Loucy (cell line): ENCODE data around the gene SNRPA1.

ENCODE experiments used
- H2AFZ ChIP-seq: fragments of 200-600 bp; sonication (generic); 2 replicates; pipeline ENCODE4 v1.6.0; 2016; ENCODE audit warnings: antibody characterized with exemption, mild to moderate bottlenecking, low read length, moderate library complexity
- H3F3A ChIP-seq: fragments of 200-600 bp; 2 replicates; pipeline ENCODE4 v1.6.0; 2016; ENCODE audit warnings: antibody characterized with exemption, low read depth, mild to moderate bottlenecking
- H3K27me3 ChIP-seq: fragments of 200-600 bp; sonication (generic); 2 replicates; pipeline ENCODE4 v1.6.1; 2014; ENCODE audit warnings: low read length, mild to moderate bottlenecking; ENCODE audit not compliant: insufficient read depth, poor library complexity, severe bottlenecking
- H3K36me3 ChIP-seq: fragments of 200-600 bp; sonication (generic); 2 replicates; pipeline ENCODE4 v1.6.1; 2016; ENCODE audit warnings: low read length; ENCODE audit not compliant: insufficient read depth
- H3K4me1 ChIP-seq: fragments of 200-600 bp; sonication (generic); 2 replicates; pipeline ENCODE4 v1.5.1; 2014; ENCODE audit warnings: low read length, mild to moderate bottlenecking; ENCODE audit not compliant: insufficient read depth, poor library complexity, severe bottlenecking
- H3K4me2 ChIP-seq: fragments of 200-600 bp; sonication (generic); 2 replicates; pipeline ENCODE4 v1.6.0; 2014; ENCODE audit warnings: antibody characterized with exemption, low read length, low read depth, mild to moderate bottlenecking; ENCODE audit not compliant: poor library complexity, severe bottlenecking
- H3K4me3 ChIP-seq: fragments of 200-600 bp; sonication (generic); 2 replicates; pipeline ENCODE4 v1.5.1; 2014; ENCODE audit warnings: low read length, mild to moderate bottlenecking, mixed read lengths; ENCODE audit not compliant: poor library complexity, severe bottlenecking
- H3K79me2 ChIP-seq: fragments of 200-600 bp; sonication (generic); 2 replicates; pipeline ENCODE4 v1.6.1; 2014; ENCODE audit warnings: low read length; ENCODE audit not compliant: insufficient read depth
- H3K9ac ChIP-seq: fragments of 200-600 bp; sonication (generic); 2 replicates; pipeline ENCODE4 v1.6.0; 2014; ENCODE audit warnings: mild to moderate bottlenecking, low read depth, low read length, moderate library complexity; ENCODE audit not compliant: poor library complexity, severe bottlenecking
- H3K9me2 ChIP-seq: fragments of 200-600 bp; sonication (generic); replicated peaks from 2 replicates; pipeline ENCODE4 v1.6.1; 2016; ENCODE audit warnings: low read depth, low read length, mixed read lengths
- H3K9me3 ChIP-seq: fragments of 200-600 bp; sonication (generic); 2 replicates; pipeline ENCODE4 v1.6.1; 2014; ENCODE audit warnings: mild to moderate bottlenecking, antibody characterized with exemption, low read length, low read depth; ENCODE audit not compliant: insufficient read depth
- H4K20me1 ChIP-seq: fragments of 200-600 bp; sonication (generic); 2 replicates; pipeline ENCODE4 v1.6.0; 2014; ENCODE audit warnings: antibody characterized with exemption, low read length, mild to moderate bottlenecking; ENCODE audit not compliant: insufficient read depth, poor library complexity, severe bottlenecking
- EZH2phosphoT487 ChIP-seq: fragments of 200-600 bp; IDR thresholded peaks from 2 replicates; pipeline ENCODE4 v1.6.1; 2018; ENCODE audit warnings: antibody characterized with exemption, mild to moderate bottlenecking, moderate library complexity, borderline replicate concordance
- TF ChIP-seq, protein P1 (sequence below): fragments of 200-600 bp; sonication (generic); conservative IDR thresholded peaks from 2 replicates; pipeline ENCODE4 v1.5.1; 2014; ENCODE audit warnings: mild to moderate bottlenecking, antibody characterized with exemption, low read length

Gene SNRPA1

DNA sequence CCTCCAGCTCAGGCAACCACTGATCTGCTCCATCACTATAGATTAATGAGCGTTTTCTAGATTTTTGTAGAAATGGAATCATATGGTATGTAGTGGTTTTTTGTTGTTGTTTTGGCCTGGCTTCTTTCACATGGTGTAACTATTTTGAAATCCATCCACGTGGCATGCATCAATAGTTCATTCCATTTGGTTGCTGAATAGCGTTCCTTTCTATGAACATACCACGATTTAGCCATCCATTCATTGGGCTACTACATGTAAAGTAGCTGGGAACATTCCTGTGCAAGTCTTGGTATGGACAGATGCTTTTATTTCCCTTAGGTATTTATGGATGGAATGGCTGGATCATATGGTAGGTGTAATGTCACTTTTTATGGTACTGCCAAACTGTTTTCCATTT lies 32.5 kb downstream of the SNRPA1 start:
- H3K9me3 ChIP-seq, result no peaks in the 10 kb centered on the region
- H3K36me3 ChIP-seq, result no peaks in the 10 kb centered on the region
- no peaks in the 10 kb centered on the region for H3F3A ChIP-seq
- H3K27me3 ChIP-seq, result no peaks in the 10 kb centered on the region
- H4K20me1 ChIP-seq, result no peaks in the 10 kb centered on the region
- H2AFZ ChIP-seq, result no peak overlapping the region
- H3K9ac ChIP-seq, result no peak overlapping the region
- H3K4me2 ChIP-seq, result no peak overlapping the region
- no peaks in the 10 kb centered on the region for H3K9me2 ChIP-seq
- peaks cover 10% of the 10 kb centered on the region for H3K4me1 ChIP-seq
- H3K4me3 ChIP-seq, result no peak overlapping the region
- TF ChIP-seq EZH2phosphoT487, result no peak
- TF ChIP-seq, protein P1, sequence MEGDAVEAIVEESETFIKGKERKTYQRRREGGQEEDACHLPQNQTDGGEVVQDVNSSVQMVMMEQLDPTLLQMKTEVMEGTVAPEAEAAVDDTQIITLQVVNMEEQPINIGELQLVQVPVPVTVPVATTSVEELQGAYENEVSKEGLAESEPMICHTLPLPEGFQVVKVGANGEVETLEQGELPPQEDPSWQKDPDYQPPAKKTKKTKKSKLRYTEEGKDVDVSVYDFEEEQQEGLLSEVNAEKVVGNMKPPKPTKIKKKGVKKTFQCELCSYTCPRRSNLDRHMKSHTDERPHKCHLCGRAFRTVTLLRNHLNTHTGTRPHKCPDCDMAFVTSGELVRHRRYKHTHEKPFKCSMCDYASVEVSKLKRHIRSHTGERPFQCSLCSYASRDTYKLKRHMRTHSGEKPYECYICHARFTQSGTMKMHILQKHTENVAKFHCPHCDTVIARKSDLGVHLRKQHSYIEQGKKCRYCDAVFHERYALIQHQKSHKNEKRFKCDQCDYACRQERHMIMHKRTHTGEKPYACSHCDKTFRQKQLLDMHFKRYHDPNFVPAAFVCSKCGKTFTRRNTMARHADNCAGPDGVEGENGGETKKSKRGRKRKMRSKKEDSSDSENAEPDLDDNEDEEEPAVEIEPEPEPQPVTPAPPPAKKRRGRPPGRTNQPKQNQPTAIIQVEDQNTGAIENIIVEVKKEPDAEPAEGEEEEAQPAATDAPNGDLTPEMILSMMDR, result no peak
- H3K79me2 ChIP-seq, result no peaks in the 10 kb centered on the region

DNA sequence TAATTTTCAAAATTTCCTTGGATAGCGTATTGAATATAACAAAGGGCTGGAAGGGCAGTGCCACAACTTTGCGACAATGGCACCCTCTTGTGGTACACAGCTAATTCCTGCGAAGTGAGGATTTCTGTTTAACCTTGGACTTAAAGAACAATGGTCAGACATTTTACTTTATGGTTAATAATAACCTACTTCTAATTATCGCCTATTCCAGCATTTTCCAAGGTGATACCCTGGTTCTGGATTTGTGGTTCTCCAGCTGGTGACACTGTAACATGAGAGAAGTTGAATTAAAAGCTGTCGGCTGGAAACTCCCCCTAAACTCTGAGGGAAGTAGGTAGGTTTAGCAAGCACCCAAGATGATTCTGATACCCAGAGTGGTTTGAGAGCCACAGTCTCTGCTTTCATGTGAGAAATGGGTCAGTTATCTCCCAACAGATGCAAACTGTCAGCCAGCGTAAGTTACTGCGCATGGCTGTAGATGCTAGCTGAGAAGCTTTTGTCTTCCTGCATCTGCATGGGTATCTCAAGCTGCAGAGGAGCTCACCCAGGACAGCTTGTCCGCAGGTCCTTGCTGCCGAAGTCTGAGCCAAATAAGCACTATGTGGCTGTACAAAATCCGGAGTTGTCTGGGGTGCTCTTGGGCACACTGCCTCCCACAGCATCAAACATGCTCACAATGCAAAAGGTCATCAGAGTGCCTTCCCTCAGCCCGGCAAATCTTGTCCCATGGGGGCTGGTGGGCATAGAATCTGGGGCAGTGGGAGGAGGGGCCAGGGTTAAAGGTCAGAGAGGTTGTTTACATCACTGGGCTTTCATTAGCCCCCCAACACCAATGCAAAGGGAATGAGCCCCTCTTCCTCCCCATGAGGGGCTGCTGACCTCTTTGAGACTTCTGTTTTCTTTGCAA lies 36.6 kb downstream of the SNRPA1 start:
- H4K20me1 ChIP-seq, result no peaks in the 10 kb centered on the region
- H3K4me1 ChIP-seq, result peaks cover 17% of the 10 kb centered on the region
- H3K4me3 ChIP-seq, result no peak overlapping the region
- 0 out of 2 replicates have a peak, but pooled peaks cover 6% of the 10 kb centered on the region for H3F3A ChIP-seq
- no peaks in the 10 kb centered on the region for H3K9me3 ChIP-seq
- peak overlapping the region; percentile 88 for H2AFZ ChIP-seq
- TF ChIP-seq, protein P1, result peak; percentile 98
- no peak for TF ChIP-seq EZH2phosphoT487
- H3K4me2 ChIP-seq, result peak overlapping the region; percentile 11
- H3K27me3 ChIP-seq, result no peaks in the 10 kb centered on the region
- H3K9me2 ChIP-seq, result no peaks in the 10 kb centered on the region
- no peaks in the 10 kb centered on the region for H3K36me3 ChIP-seq
- H3K79me2 ChIP-seq, result no peaks in the 10 kb centered on the region
- no peak overlapping the region for H3K9ac ChIP-seq

DNA sequence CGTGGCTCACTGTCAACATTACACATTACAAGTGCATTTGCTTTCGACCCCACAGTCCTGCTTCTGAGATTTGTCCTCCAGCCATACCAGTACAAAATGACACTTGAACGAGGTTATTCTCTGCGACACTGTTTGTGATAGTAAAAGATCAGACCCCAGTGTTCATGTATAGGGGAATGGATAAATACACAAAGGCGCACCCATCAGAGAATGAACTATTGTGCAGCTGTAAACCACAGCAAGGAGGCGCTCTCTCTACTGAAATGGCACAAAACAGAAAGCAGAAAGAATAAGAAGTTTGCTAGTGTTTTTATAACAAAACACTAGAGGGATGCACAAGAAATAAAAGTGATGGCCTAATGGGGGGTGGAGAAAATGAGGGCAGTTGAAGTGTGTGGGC lies 38.3 kb downstream of the SNRPA1 start:
- H4K20me1 ChIP-seq, result no peaks in the 10 kb centered on the region
- no peak overlapping the region for H3K4me3 ChIP-seq
- H3K36me3 ChIP-seq, result no peaks in the 10 kb centered on the region
- H3K9me3 ChIP-seq, result no peaks in the 10 kb centered on the region
- no peak overlapping the region for H3K9ac ChIP-seq
- TF ChIP-seq EZH2phosphoT487, result no peak
- TF ChIP-seq, protein P1, result peak; percentile 84
- H3F3A ChIP-seq, result 0 out of 2 replicates have a peak, but pooled peaks cover 6% of the 10 kb centered on the region
- H3K4me1 ChIP-seq, result peaks cover 28% of the 10 kb centered on the region
- no peak overlapping the region for H3K4me2 ChIP-seq
- no peaks in the 10 kb centered on the region for H3K27me3 ChIP-seq
- peaks cover 12% of the 10 kb centered on the region for H3K79me2 ChIP-seq
- H3K9me2 ChIP-seq, result no peaks in the 10 kb centered on the region
- H2AFZ ChIP-seq, result no peak overlapping the region
